Measurements from ENCODE around the gene ZNF407.
"Not testable (repeated sequence)": the region's sequence is repeated elsewhere in the genome, so short reads cannot be mapped to it uniquely, and the experiment has no call there.

ZNF407 gene

GRCh38 chr18:74944676-74945075, 347.0 kb downstream of the ZNF407 start:
- DNase-seq, result no peak

DNA sequence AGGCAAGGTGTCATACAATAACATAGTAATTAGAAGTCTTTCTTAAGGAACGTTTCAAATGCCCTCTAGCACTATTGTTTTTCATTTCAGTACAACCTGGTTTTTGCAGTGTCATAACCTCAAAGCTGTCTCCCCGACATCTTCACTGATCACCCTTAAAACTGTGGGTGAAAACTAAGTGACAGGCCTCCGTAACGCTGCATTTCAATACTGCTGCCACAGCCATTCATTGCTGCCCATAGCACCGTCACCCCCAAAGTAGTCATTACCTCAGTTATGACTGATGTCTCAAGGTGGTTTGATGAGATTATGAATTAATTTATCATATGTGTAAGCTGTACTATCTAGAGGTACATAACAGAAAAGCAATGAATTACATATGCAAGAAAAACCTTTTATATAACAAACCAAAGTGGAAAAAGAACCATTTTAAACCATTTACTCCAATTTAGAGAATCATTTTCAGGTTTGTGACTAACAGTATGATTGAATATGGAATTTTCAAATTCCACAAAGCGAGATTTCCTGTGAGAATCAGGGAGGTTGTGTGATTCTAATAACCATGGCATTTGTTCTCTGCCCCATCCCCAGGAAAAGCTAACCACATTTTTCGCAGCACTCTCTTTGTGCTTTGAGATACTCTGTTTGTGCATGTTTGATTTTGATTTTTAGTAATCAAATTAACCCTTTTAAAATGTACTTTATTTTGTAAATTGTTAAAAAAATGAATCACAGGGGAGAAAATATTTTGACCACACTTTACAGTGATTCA, 348.3 kb downstream of the ZNF407 start:
- DNase-seq, result no peak

DNA sequence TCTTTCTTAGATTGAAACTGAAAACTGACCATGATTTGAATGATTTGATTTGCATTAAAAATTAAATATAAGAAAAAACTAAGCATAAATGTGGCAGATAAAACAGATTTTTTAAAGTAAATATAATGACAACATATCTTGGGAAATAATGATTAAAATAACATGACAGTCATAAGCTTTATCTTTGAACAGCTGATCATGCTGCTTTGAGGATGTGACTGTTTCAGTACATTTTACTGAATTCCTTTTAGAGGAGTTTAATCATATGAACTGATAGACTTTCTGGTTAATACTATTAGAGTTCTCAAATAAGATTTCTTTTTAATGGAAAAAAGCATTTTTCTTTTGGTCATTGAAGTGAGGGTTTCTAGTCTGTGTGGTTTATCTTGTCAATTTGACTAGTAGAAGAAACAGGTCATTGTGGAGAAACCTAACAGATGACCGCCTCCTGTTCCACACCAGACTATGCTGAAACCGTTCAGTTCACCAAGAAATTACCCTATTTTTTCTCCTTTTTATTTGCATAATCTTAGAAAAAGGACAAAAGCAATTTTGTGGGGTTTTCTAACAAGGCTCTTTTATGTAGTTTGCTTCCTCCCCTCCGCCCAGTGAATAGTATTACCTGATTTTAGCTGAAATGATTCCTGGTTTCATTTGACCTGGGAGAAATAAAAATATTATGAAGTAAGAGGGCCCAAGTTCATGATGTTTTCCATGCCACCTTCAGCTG, 349.1 kb downstream of the ZNF407 start:
- DNase-seq, result no peak

- DNase-seq, result no peak
These were observed 349.7 kb downstream of the ZNF407 start for GRCh38 chr18:74947417-74947816.

DNA sequence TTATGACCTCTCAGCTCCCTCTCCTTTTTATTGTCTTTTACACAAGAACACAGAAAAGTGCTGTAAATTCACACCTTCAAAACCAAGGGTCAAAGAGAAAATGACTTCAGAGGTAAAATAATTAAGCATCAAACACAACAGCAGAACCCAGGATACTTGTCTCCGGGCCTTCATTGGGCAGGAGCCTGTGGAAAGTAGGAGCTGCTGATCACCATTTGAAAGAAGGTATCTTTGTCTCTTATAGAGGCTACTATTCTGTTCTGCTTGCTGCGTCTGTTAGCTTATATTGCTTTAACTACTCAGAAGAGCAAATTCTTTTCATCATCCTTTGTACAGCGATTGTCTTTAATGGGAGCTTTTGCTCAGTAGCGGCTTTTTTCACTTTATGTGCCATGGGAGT, 350.2 kb downstream of the ZNF407 start:
- DNase-seq, result no peak

- DNase-seq, result no peak
These were observed 351.9 kb downstream of the ZNF407 start for GRCh38 chr18:74949611-74950010.

DNA sequence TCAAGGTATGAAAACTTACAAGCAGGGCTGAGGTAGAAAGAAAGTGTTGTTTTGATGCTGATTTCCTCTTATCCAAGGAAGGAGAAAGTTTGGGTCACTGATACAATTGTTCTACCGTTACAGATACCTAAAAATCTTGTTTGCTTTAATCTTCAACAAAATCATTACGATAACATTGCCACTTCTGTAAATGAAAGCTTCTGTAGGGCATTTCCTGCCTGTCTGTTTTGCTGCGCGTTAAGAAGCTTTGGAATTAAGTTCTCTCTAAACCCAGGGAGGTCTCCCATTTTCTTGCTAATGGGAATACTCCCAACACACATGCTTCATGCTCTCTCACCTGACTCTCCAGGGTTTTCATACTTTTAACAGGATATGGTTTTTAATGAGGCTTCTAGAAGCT, 352.8 kb downstream of the ZNF407 start:
- no peak for DNase-seq

DNA sequence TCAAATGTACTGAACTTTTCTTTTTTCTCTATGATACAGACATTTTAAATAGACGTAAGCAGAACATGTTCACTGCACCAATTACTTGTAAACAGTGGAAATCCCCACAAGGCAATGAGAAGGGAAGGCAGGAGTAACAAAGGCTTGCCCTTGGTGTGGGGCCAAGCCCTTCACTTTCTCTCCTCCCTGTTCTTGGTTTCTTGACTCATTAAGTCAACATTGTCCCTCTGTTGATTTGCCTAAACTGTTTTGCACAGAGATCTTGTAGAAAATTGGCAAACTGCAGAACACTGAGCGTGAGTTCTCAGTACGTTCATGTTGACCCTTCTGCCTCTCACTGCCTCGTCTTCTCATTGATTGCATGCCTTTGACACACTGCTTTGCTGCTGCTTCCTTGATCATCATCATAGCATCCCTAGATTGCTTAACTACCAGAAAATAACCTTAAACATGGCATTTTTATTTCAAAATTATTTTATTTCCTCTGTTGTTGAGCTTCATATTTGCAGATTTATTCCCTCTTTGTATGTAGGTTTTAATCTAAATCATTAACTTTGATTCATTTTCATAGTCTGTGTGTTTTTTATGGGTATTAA, 353.6 kb downstream of the ZNF407 start:
- no peak for DNase-seq

DNA sequence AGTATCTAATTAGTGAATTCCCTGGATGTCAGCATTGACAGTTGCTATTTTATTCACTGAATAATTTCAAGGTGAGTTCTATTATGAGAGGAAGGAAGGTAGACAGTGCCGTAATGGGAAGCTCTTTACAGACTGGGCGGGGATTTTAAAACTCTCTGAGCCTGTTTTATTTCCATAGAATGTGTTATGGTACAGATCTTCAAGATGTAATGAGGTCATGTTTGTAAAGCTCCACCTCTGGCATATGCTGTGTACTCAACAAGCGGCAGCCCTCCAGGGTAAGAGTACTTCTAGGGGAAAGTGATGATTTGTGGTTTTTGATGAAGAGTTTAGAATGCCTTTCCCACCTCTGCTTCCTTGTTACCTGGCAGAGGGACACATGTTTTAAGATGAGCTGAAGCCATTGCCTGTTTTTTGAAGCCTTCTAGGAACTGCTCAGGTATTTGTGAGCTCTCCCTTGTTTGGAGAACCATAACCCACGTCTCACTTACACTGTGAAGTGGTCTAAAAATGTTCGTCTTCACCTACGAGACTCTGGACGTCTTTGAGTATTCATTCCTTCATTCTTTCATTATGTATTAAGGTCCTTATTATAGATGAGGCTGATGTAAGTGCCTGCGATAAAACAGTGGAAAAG, 360.0 kb downstream of the ZNF407 start:
- DNase-seq, result no peak

DNA sequence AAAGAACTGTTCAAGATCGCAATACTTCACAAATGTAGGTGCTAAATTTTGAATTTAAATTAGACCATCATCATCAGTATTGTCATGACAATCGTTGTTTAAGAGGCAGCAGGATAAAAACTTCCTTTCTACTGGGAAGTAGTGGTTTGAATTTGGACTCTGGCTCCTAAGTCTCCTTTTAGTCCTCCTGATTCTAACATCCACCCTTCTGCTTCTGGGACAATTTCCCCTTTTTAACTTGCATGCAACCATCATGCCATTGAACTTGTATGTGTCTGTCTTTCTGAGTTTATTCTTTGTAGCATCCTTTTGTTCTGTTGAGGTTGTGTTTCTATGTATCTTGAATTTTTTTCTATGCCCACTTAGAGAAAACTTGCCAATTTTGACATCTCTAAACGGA, 361.5 kb downstream of the ZNF407 start:
- no peak for DNase-seq

- no peak for DNase-seq
These were observed 363.9 kb downstream of the ZNF407 start for GRCh38 chr18:74961596-74961995.

DNA sequence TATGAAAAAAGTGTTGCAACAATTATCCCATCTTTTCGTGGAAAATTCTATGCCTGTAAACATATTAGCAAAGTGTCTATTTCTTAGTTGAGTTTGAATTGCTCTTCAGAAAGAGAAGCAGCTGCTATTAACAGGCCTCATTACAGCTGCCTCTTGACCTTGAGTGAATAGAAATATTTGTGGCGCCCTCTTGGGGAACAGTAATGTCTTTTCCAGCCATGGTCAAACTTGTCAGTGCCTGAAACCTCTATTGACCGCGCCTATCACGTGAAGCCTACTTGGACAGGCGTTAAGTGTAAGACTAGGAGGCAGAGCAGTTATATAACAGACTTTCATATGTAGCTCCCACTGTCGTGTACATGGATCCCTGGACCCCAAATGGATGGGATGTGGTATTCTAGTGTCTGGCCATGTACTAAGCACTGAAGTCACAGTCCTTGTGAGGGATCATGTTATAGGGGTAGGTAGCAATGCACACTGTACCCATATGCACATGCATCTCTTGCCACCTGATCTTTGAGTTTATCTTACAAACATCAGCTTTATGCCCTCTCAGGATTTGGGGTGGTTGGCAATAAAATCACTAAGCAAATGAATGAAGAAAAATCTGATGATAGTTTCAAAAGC, 366.3 kb downstream of the ZNF407 start:
- DNase-seq, result no peak

GRCh38 chr18:74965682-74966081, 368.0 kb downstream of the ZNF407 start:
- no peak for DNase-seq

- DNase-seq, result no peak
These were observed 369.8 kb downstream of the ZNF407 start for GRCh38 chr18:74967438-74967837.

DNA sequence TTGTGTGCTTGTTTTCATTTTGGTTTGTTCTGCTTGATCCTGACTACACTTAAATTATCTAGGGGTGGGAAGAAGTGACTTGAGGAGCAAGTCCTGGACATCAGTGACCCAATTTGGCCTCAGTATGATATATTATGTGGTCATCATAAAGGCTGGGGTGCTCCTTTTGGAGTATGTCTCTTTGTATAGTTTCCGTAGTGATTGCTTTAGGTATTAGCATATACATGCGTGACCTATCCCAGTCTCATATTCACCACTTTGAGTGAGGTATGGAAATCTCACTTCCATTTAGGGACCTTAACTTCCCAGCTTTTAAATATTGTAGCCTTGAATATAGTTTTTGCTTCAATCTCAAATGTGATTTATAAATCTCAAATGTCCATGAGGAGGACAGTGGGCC, 370.3 kb downstream of the ZNF407 start:
- DNase-seq, result no peak

DNA sequence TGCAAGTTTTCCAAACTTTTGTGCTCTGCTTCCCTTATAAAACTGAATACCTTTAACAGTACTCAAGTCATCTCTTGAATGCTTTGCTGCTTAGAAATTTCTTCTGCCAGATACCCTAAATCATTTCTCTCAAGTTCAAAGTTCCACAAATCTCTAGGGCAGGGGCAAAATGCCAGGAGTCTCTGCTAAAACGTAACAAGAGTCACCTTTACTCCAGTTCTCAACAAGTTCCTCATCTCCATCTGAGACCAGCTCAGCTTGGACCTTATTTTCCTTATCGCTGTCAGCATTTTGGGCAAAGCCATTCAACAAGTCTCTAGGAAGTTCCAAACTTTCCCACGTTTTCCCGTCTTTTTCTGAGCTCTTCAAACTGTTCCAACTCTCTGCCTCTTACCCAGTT, 373.7 kb downstream of the ZNF407 start:
- DNase-seq, result not testable (repeated sequence)

GRCh38 chr18:74971776-74972175, 374.1 kb downstream of the ZNF407 start:
- not testable (repeated sequence) for DNase-seq

DNA sequence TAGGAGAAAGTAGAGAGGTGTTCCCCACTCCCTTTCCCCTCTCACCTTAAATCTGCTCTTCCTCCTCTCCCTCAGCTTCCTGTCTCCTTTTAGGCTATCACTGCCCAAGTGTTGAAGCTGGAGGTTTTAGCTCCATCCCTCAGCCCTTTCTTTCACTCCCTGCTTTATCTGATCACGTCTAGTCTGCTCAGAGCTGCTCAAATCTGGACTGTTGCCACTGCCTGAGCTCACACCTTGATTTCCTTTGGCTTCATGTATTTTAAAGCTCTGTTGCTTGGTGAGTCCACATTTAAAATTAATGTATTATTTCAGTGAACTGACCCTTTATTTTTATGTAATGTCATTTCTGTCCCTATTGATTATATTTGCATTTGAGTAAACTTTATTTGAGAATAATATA, 374.7 kb downstream of the ZNF407 start:
- no peak for DNase-seq

DNA sequence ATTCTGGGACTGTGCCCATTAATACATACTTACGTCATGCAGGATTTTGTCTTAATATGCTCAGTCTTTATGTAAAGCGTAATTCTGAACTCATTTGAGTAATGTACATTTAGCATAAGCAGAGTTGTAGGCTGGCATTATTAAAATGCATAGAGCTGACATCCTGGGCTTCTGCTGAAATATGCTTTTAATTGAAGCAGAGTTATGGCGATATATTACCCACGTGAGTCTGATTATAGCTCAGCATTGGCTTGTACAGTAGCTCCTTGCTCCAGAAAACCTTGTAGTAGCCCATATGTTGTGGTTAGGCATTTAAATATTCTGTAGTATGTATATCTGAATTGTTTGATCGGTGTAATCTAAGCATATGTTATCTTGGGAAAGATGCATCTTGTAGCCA, 377.3 kb downstream of the ZNF407 start:
- no peak for DNase-seq

- DNase-seq, result no peak
These were observed 378.8 kb downstream of the ZNF407 start for GRCh38 chr18:74976331-74976909.

DNA sequence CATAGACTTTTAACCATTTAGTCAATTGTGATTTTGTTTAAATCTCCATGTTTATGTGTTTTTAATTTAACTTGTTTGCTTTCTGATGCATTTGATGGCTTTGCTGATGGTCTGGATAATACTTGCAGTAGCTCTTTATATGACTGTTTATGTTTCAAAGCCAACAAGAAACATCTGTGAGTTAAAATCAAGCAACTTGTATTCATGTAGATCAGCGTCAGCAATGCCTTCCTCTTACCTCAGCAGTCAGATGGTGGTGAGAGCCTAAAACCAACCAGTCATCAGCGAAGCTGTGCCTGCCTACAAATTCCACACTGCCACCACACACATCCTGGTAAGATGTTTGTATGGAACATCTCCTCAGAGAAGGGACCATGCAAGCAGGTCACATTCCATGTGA, 379.4 kb downstream of the ZNF407 start:
- no peak for DNase-seq

- DNase-seq, result no peak
These were observed 383.0 kb downstream of the ZNF407 start for GRCh38 chr18:74980669-74981068.

DNA sequence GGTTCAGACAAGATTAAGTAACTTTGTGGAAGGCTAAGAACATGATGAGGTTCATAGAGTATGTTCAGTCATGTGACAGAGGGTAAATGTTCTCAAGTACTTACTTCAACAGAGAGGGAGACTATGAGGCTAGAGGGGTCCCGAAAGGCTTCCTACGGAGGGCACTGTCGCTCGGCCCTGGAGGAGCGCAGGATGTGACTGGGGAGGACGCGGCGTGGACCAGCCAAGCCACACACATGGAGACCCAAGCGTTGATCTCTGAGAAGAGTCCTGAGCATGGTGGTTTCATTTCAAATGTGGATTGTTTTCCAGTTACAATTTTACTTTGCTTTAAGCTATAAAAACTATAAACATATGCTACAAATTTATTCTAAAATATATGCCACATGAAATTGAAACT, 383.8 kb downstream of the ZNF407 start:
- DNase-seq, result no peak

Measured in stimulated activated CD4-positive, alpha-beta T cell treated with anti-CD3 and anti-CD28 coated beads, Interleukin-12 subunit alpha, Interleukin-12 subunit beta, amount 100 ng/mL, for 4 hours (primary cell).